Keratinocyte (primary cell): ENCODE data around the gene RNASE9.

ENCODE experiments used
- EZH2 ChIP-seq: IDR thresholded peaks from one replicate; pipeline ENCODE4 v1.6.1; 2012; ENCODE audit warnings: inconsistent platforms, mild to moderate bottlenecking, low read length, moderate library complexity
- TF ChIP-seq, protein P1 (sequence below), 3 experiments: IDR thresholded peaks in 1 of 3; conservative IDR thresholded peaks in 1 of 3; optimal IDR thresholded peaks in 1 of 3; 2 replicates in 2 of 3; 3 replicates in 1 of 3; pipeline versions ENCODE3 to v1.5.1; 2011; ENCODE audit warnings: low read length in 3 of 3, mild to moderate bottlenecking in 3 of 3, moderate library complexity in 2 of 3, control low read depth in 1 of 3, inconsistent platforms in 1 of 3; ENCODE audit not compliant: insufficient read depth in 2 of 3; ENCODE audit errors: extremely low read depth in 1 of 3

DNA sequence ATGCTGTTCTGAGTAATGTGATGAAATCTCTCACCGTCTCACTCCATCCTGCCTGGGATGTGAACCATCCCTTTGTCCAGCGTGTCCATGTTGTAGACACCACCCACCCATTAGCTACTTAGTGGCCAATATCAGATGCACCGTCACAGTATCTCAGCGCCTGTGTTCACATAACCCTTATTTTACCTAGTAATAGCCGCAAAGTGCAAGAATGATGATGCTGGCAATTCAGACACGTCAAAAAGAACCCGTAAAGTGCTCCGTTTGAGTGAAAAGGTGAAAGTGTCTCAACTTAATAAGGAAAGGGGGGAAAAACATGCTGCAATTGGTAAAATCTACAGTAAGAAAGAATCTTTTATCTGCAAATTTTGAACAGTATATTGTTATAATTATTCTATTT lies 52.5 kb downstream of the RNASE9 start:
- TF ChIP-seq, protein P1, sequence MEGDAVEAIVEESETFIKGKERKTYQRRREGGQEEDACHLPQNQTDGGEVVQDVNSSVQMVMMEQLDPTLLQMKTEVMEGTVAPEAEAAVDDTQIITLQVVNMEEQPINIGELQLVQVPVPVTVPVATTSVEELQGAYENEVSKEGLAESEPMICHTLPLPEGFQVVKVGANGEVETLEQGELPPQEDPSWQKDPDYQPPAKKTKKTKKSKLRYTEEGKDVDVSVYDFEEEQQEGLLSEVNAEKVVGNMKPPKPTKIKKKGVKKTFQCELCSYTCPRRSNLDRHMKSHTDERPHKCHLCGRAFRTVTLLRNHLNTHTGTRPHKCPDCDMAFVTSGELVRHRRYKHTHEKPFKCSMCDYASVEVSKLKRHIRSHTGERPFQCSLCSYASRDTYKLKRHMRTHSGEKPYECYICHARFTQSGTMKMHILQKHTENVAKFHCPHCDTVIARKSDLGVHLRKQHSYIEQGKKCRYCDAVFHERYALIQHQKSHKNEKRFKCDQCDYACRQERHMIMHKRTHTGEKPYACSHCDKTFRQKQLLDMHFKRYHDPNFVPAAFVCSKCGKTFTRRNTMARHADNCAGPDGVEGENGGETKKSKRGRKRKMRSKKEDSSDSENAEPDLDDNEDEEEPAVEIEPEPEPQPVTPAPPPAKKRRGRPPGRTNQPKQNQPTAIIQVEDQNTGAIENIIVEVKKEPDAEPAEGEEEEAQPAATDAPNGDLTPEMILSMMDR (optimal IDR thresholded peaks at IDR 0.05 in 1 of 3, IDR thresholded peaks at IDR 0.05 in 1 of 3, conservative IDR thresholded peaks at IDR 0.05 in 1 of 3; ENCODE audit: extremely low read depth in 1 of 3, insufficient read depth in 2 of 3, low read length in 3 of 3): no peak
- no peak for TF ChIP-seq EZH2
